Adipocyte (in vitro differentiated cells): ENCODE measurements around the gene CACNG5.

Experiments
- DNase-seq: peaks from one replicate; pipeline ENCODE4 v3.0.0-alpha.2; 2015; ENCODE audit warnings: low read depth
- H3K27me3 ChIP-seq: replicated peaks from 2 replicates; pipeline ENCODE4 v1.7.0; 2013; ENCODE audit warnings: mild to moderate bottlenecking, low read length, moderate library complexity; ENCODE audit not compliant: control insufficient read depth, insufficient read depth
- H3K36me3 ChIP-seq: 2 replicates; pipeline ENCODE4 v1.7.0; 2013; ENCODE audit warnings: low read length, mild to moderate bottlenecking, moderate library complexity; ENCODE audit not compliant: control insufficient read depth, insufficient read depth, severe bottlenecking
- H3K4me1 ChIP-seq: 2 replicates; pipeline ENCODE4 v1.7.0; 2013; ENCODE audit warnings: mild to moderate bottlenecking, low read length, moderate library complexity; ENCODE audit not compliant: control insufficient read depth, insufficient read depth
- H3K4me3 ChIP-seq: 2 replicates; pipeline ENCODE4 v1.7.0; 2013; ENCODE audit warnings: mild to moderate bottlenecking, low read length, moderate library complexity
- H3K9ac ChIP-seq: 2 replicates; pipeline ENCODE4 v1.7.0; 2013; ENCODE audit warnings: mild to moderate bottlenecking, low read length, moderate library complexity
- H3K9me3 ChIP-seq: 2 replicates; pipeline ENCODE4 v1.7.0; 2013; ENCODE audit warnings: mild to moderate bottlenecking, low read length, moderate library complexity; ENCODE audit not compliant: control insufficient read depth

The CACNG5 gene

DNA sequence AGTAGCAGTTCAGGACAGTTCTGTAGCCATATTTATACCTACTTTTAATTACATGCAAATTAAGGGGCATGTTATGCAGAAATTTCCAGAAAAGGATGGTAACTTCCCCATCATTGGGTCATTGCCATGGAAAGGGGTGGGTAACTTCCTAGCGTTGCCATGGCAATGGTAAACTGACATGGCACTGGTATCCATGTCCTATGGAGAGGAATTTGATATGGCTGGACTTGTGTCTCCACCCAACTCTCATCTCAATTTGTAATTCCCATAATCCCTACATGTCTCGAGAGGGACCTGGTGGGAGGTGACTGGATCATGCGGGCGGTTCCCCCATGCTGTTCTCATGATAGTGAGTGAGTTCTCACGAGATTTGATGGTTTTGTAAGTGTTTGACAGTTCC lies 94.0 kb downstream of the CACNG5 start:
- DNase-seq = no peak
- Histone ChIP-seq H3K27me3 (peaks cover 60% of the 10 kb centered on the region), H3K9ac (no peak overlapping the region), H3K9me3 (no peaks in the 10 kb centered on the region), H3K4me1 (no peaks in the 10 kb centered on the region), H3K36me3 (no peaks in the 10 kb centered on the region), H3K4me3 (no peak overlapping the region)

DNA sequence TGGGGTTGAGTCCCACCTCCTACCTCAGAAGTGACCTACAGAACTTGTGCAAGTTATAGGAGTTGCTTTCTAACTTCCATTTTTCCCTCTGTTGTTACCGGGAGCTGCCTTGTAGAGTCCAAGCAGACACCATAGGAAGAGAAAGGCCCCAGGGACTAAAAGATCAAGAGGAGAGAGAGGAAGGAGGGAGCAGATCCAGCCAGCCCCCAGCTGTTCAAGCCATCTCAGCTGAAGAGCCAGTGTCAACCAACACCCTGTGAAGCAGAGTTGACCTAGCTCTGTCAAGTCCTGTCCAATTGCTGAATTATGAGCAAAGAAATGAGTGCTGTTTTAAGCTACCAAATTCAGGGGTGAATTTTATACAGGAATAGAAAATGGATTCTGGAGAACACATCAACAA lies 94.7 kb downstream of the CACNG5 start:
- H3K4me1 ChIP-seq = no peaks in the 10 kb centered on the region
- H3K9me3 ChIP-seq = no peaks in the 10 kb centered on the region
- no peak overlapping the region for H3K9ac ChIP-seq
- peaks cover 60% of the 10 kb centered on the region for H3K27me3 ChIP-seq
- no peak for DNase-seq
- no peak overlapping the region for H3K4me3 ChIP-seq
- no peaks in the 10 kb centered on the region for H3K36me3 ChIP-seq

DNA sequence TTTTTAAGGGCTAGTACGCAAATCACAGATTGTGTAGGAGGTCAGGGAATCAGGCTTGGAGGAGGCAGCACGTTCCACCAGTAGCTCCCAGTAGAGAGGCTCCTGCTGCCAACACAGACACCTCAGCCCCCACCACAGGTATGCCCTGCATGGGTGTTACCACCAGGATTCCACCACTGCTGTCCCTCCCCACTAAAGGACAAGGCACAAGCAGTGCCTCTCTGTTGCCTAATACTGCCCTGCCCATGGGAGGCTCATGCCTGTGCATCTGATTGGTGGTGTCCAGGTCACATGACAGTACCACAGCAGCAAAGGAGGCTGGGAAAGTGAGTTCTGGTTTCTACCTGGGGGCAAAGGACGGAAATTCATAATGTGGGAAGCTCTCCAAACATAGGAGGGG lies 96.0 kb downstream of the CACNG5 start:
- H3K36me3 ChIP-seq = no peaks in the 10 kb centered on the region
- no peak overlapping the region for H3K9ac ChIP-seq
- no peak for DNase-seq
- peaks cover 58% of the 10 kb centered on the region for H3K27me3 ChIP-seq
- peaks cover under 1% of the 10 kb centered on the region for H3K9me3 ChIP-seq
- H3K4me1 ChIP-seq = no peaks in the 10 kb centered on the region
- no peak overlapping the region for H3K4me3 ChIP-seq

DNA sequence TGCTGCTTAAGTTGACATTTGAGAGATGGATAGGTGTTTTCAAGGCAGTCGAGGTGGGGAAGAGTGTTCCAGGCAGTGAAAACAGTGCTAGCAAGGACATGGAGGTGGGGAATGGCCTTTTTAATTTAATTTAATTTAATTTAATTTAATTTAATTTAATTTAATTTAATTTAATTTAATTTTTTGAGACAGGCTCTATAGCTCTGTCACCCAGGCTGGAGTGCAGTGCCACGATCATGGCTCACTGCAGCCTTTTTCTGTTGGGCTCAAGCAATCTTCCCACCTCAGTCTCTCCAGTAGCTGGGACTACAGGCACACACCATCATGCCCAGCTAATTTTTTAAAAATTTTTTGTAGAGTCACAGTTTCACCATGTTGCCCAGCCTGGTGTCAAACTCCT lies 97.4 kb downstream of the CACNG5 start:
- H3K9ac ChIP-seq = no peak overlapping the region
- H3K27me3 ChIP-seq = peaks cover 54% of the 10 kb centered on the region
- H3K9me3 ChIP-seq = peaks cover 14% of the 10 kb centered on the region
- H3K4me3 ChIP-seq = no peak overlapping the region
- no peaks in the 10 kb centered on the region for H3K36me3 ChIP-seq
- DNase-seq = no peak
- H3K4me1 ChIP-seq = no peaks in the 10 kb centered on the region

DNA sequence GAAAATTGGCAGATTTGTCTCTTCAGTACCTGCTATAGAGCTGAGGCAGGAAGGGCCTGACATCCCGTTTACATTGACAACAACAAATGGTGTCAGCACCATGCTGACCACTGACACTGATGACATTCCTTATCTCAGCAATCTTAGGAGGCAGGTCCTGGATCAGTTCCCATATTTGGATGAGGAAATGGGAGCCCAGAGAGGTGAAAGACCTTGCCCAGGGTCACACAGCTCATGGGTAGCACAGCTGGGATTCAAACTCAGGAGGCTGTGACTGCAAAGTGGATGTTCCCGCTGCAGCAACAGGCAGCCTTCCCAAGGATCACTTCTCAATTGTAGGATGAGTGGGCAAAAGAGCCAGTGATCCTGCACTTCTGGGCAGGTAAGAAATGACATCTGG lies 99.1 kb downstream of the CACNG5 start:
- DNase-seq = no peak
- H3K4me1 ChIP-seq = no peaks in the 10 kb centered on the region
- no peak overlapping the region for H3K9ac ChIP-seq
- peaks cover 28% of the 10 kb centered on the region for H3K9me3 ChIP-seq
- peaks cover 55% of the 10 kb centered on the region for H3K27me3 ChIP-seq
- no peaks in the 10 kb centered on the region for H3K36me3 ChIP-seq
- no peak overlapping the region for H3K4me3 ChIP-seq
